HFFc6 (cell line): ENCODE results near the gene VSNL1. TPM values are rescaled to one million over a fixed set of nuclear protein-coding genes. Genes with fewer than 3 reads are reported as not detected.

Experiments used
- DNase-seq: peaks from one replicate; pipeline ENCODE4 v3.0.0-alpha.2; 2018
- H3K27ac Mint-ChIP-seq: 2 replicates; pipeline ENCODE4 v1.8.0; 2020; ENCODE audit warnings: mild to moderate bottlenecking, mixed read lengths
- H3K27me3 Mint-ChIP-seq: 2 replicates; pipeline ENCODE4 v1.8.0; 2021; ENCODE audit warnings: mild to moderate bottlenecking, moderate library complexity, mixed read lengths; ENCODE audit not compliant: insufficient read depth
- H3K36me3 Mint-ChIP-seq: 2 replicates; pipeline ENCODE4 v1.8.0; 2021; ENCODE audit warnings: low read depth, mixed read lengths
- H3K4me1 Mint-ChIP-seq: 2 replicates; pipeline ENCODE4 v1.8.0; 2020; ENCODE audit warnings: low read depth, mixed read lengths
- H3K4me3 Mint-ChIP-seq: 2 replicates; pipeline ENCODE4 v1.8.0; 2020; ENCODE audit warnings: mild to moderate bottlenecking, moderate library complexity, mixed read lengths
- H3K9me3 Mint-ChIP-seq: 2 replicates; pipeline ENCODE4 v1.8.0; 2020; ENCODE audit warnings: mild to moderate bottlenecking, mixed read lengths
- total RNA-seq, 6 experiments: library from RNA; stranded (reverse); fragmentation: NEBNext Ultra II Directional; extraction: Animal tissue kit (Norgen Biotek cat#: 25700); gene quantifications; 2 replicates in 1 of 6; 3 replicates in 5 of 6; pipeline ENCODE4 v1.2.3, GENCODE V29; 2021
- TF ChIP-seq, protein P1 (sequence below): fragments of 200-600 bp; sonication (generic); IDR thresholded peaks from 2 replicates; pipeline ENCODE4 v1.5.0; 2021; ENCODE audit warnings: antibody characterized with exemption, mild to moderate bottlenecking

VSNL1 gene
- total RNA-seq, 6 experiments from 2014 or later, result not detected

DNA sequence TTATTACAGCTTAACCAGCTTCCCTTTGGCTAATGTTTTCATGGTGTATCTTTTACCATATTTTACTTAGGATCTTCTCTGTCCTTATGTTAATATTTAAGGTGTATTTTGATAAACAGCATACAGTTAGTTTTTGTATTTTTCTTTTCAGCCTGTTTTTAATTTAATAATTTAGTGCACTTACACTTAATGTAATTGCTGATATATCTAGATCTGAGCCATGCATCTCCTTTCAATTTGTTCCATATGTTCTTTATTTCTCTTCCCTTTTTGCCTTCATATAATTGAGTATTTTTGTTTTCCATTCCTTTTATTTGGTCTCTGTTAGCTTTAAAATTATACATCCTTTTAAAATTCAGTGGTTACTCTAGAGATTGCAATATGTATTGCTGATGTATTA, 134.3 kb downstream of the VSNL1 start:
- H3K27me3 Mint-ChIP-seq, result no peaks in the 10 kb centered on the region
- no peak overlapping the region for H3K4me3 Mint-ChIP-seq
- TF ChIP-seq, protein P1, sequence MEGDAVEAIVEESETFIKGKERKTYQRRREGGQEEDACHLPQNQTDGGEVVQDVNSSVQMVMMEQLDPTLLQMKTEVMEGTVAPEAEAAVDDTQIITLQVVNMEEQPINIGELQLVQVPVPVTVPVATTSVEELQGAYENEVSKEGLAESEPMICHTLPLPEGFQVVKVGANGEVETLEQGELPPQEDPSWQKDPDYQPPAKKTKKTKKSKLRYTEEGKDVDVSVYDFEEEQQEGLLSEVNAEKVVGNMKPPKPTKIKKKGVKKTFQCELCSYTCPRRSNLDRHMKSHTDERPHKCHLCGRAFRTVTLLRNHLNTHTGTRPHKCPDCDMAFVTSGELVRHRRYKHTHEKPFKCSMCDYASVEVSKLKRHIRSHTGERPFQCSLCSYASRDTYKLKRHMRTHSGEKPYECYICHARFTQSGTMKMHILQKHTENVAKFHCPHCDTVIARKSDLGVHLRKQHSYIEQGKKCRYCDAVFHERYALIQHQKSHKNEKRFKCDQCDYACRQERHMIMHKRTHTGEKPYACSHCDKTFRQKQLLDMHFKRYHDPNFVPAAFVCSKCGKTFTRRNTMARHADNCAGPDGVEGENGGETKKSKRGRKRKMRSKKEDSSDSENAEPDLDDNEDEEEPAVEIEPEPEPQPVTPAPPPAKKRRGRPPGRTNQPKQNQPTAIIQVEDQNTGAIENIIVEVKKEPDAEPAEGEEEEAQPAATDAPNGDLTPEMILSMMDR, result no peak
- H3K4me1 Mint-ChIP-seq, result peaks cover 40% of the 10 kb centered on the region
- no peaks in the 10 kb centered on the region for H3K9me3 Mint-ChIP-seq
- H3K27ac Mint-ChIP-seq, result no peak overlapping the region
- DNase-seq, result no peak
- H3K36me3 Mint-ChIP-seq, result peaks cover 22% of the 10 kb centered on the region; the same call in 1 of the 2 replicates

DNA sequence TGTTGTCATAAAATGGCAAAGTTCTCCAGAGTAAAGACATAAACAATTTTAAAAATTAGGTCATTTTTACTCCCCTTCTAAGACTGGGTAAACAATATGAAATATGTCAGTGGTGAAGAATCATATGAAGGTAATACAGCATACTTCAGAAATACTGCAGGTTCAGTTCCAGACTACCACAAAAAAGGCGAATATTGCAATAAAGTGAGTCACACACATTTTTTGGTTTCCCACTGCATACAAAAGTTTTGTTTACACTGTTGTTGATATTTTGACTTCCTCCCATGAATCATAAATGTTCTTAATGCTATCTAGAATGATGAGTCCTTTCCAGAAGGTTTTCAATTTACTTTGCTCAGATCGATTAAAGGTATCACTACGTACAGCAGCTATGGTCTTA, 139.6 kb downstream of the VSNL1 start:
- Mint-ChIP-seq H3K36me3 (peaks cover 28% of the 10 kb centered on the region), H3K4me1 (peaks cover 24% of the 10 kb centered on the region), H3K4me3 (no peak overlapping the region), H3K27me3 (no peaks in the 10 kb centered on the region), H3K27ac (no peak overlapping the region), H3K9me3 (no peaks in the 10 kb centered on the region)
- DNase-seq, result no peak
- TF ChIP-seq, protein P1, result no peak

DNA sequence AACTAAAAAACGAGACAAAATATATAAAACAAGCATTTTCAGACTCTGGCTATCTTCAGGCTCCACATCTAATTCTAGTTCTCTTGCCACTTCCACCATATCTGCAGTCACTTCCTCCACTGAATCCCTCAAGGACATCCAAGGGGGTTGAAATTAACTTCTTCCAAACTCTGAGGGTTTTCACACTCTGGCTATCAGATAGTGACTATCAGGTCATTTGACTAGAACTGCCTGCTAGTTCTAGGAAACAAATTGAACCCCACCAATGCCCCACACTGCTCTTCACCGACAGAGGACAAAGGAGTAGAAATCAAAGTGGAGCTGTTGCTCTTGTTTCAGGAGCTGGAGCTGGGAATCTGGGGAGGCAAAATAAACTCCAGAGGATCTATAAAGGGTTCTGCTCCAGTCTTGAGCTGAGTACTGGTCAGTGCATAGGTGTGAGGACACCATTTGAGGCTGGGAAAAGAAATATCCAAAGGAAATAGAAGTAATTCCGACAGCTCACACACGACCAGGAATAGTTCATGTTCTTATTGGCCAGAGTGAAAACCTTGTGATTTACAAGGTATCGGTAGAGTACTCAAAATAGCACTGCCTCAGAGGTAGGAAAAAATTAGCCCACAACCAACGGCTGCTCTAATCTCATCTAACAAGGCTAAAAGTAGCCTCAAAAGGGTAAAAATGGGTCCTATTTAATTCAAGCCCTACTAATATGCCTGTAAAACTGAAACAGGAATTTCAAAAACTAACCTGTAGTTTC, 141.8 kb downstream of the VSNL1 start:
- H3K4me1 Mint-ChIP-seq, result peaks cover 19% of the 10 kb centered on the region
- H3K36me3 Mint-ChIP-seq, result peaks cover 26% of the 10 kb centered on the region
- TF ChIP-seq, protein P1, result no peak
- no peak overlapping the region for H3K4me3 Mint-ChIP-seq
- no peak for DNase-seq
- no peaks in the 10 kb centered on the region for H3K27me3 Mint-ChIP-seq
- H3K27ac Mint-ChIP-seq, result no peak overlapping the region
- no peaks in the 10 kb centered on the region for H3K9me3 Mint-ChIP-seq

DNA sequence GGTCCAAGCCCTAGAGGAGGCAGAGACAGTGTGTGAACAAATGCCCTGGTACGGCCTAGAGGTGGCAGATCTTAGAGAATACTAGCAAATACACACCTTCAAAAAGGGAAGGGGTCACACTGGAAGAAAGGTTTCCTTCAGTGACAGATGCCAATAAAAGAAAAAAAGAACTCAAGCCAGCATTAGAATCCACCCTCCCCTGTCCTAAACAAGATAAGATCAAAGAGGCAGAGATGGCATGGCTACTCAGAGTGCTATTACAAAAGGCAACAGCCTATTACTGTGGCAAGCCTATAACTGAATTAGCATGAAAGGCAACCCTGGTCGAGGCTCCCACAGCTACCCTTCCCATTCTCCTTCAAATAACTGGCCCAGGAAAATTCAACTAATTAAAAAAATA, 143.5 kb downstream of the VSNL1 start:
- Mint-ChIP-seq H3K36me3 (peaks cover 22% of the 10 kb centered on the region), H3K4me1 (peaks cover 15% of the 10 kb centered on the region), H3K4me3 (no peak overlapping the region), H3K9me3 (no peaks in the 10 kb centered on the region), H3K27me3 (no peaks in the 10 kb centered on the region), H3K27ac (no peak overlapping the region)
- TF ChIP-seq, protein P1, result no peak
- DNase-seq, result no peak

DNA sequence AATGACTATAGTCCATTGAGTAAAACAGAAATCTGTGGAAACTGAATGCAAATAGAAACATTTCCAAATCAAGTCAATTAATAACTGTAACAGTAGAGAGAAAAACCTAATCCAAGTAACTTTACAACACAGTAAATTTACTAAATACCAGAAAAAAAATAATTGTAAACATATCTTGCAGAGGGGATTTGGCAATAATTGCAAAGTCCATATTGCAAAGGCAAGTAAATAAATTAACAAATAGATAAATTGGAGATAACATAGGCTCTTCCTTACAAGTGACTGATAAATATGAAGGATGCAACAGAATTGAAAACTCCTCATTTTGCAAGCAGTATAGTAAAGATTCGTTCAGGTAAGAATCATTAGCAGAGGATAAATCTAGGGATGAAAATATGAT, 148.1 kb downstream of the VSNL1 start:
- H3K36me3 Mint-ChIP-seq, result peaks cover 32% of the 10 kb centered on the region
- no peaks in the 10 kb centered on the region for H3K9me3 Mint-ChIP-seq
- no peak overlapping the region for H3K4me3 Mint-ChIP-seq
- H3K4me1 Mint-ChIP-seq, result no peaks in the 10 kb centered on the region
- DNase-seq, result no peak
- H3K27me3 Mint-ChIP-seq, result no peaks in the 10 kb centered on the region
- TF ChIP-seq, protein P1, result no peak
- no peak overlapping the region for H3K27ac Mint-ChIP-seq
